D721Med (cell line): ENCODE results near the gene LRRD1.
"Not testable (repeated sequence)": the region's sequence is repeated elsewhere in the genome, so short reads cannot be mapped to it uniquely, and the experiment has no call there.

Source experiments
- DNase-seq: peaks from one replicate; pipeline ENCODE4 v3.0.0; 2011; ENCODE audit warnings: low spot score; ENCODE audit not compliant: insufficient read length
- FAIRE-seq: peaks from 2 replicates; lab custom pipeline; 2011; peaks lifted over from hg19 to GRCh38; lab: Jason Lieb, UNC
- TF ChIP-seq, protein P1 (sequence below): IDR thresholded peaks from 2 replicates; pipeline ENCODE4 v1.5.1; 2012; ENCODE audit warnings: mild to moderate bottlenecking, control low read depth; ENCODE audit not compliant: insufficient read depth; ENCODE audit errors: missing control alignments

LRRD1 gene

DNA sequence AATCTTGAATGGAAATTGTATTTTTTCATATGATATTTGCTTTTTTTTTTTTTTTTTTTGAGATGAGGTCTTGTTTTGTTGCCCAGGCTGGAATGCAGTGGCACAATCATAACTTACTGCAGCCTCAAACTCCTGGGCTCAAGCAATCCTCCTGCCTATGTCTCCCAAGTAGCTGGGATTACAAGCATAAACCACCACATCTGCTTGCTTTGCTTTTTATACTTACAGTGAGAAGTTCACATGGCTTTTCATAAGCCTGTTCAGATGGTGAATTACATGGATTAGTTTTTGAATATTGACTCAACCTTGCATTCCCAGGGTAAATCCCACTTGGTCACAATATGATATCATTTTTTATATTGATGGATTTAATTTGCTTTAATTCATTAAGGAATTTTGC lies 22.0 kb downstream of the LRRD1 start:
- FAIRE-seq: peak; percentile 95
- DNase-seq: no peak
- TF ChIP-seq, protein P1, sequence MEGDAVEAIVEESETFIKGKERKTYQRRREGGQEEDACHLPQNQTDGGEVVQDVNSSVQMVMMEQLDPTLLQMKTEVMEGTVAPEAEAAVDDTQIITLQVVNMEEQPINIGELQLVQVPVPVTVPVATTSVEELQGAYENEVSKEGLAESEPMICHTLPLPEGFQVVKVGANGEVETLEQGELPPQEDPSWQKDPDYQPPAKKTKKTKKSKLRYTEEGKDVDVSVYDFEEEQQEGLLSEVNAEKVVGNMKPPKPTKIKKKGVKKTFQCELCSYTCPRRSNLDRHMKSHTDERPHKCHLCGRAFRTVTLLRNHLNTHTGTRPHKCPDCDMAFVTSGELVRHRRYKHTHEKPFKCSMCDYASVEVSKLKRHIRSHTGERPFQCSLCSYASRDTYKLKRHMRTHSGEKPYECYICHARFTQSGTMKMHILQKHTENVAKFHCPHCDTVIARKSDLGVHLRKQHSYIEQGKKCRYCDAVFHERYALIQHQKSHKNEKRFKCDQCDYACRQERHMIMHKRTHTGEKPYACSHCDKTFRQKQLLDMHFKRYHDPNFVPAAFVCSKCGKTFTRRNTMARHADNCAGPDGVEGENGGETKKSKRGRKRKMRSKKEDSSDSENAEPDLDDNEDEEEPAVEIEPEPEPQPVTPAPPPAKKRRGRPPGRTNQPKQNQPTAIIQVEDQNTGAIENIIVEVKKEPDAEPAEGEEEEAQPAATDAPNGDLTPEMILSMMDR: no peak

DNA sequence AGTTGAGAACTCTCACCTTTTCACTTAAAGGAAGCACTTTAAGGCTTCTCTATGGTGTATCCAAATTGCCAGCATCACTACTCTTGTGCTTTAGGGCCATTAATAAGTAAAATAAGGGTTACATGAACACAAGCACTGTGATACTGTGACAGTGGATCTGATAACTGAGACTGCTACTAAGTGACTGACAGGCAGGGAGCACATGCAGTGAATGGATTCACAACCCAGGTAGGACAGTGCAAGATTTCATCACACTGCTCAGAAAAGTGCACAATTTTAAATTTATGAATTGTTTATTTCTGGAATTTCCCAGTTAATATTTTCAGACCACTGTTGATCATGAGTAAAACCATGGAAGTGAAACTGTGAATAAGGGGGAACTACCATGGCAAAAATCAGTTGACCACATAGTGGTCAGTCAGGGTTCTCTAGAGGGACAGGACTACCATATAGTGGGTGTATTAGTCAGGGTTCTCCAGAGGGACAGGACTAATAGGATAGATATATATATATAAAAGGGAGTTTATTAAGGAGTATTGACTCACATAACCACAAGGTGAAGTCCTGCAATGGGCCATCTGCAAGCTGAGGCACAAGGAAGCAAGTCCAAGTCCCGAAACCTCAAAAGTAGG lies 23.7 kb downstream of the LRRD1 start:
- FAIRE-seq (no peak), DNase-seq (no peak)
- TF ChIP-seq, protein P1: no peak

- peak; percentile 53 for FAIRE-seq
- TF ChIP-seq, protein P1: no peak
- no peak for DNase-seq
These were observed 28.4 kb downstream of the LRRD1 start for GRCh38 chr7:92150450-92151017.

DNA sequence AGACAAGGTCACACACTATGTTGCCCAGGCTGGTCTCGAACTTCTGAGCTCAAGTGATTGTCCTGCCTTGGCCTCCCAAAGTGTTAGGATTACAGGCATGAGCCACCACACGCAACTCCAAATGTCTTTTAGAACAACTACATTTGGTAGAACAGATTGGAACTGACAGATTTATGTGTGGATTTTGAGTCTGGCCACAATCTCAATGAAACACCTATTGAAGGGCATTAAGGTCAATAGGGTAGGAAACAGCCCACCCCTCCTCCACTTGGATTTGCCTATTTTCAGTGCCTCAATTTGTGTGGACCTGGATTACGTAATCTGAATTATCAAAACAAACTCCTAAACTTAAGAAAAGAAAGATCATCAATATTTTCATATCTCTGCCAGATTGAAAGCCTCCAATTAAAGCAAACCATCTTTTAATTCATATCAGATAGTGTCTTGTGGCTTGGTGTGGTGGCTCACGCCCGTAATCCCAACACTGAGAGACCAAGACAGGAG lies 29.2 kb downstream of the LRRD1 start:
- DNase-seq (no peak), FAIRE-seq (no peak)
- TF ChIP-seq, protein P1: no peak

GRCh38 chr7:92143192-92143880 lies 35.6 kb downstream of the LRRD1 start:
- FAIRE-seq, DNase-seq: not testable (repeated sequence)

DNA sequence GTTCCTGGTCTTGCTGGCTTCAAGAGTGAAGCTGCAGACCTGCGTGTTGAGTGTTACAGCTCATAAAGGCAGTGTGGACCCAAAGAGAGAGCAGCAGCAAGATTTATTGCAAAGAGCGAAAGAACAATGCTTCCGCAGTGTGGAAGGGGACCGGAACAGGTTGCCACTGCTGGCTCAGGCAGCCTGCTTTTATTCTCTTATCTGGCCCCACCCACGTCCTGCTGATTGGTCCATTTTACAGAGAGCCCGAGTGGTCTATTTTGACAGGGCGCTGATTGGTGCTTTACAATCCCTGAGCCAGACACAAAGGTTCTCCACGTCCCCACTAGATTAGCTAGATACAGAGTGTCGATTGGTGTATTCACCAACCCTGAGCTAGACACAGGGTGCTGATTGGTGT lies 36.2 kb downstream of the LRRD1 start:
- DNase-seq, FAIRE-seq: not testable (repeated sequence)

GRCh38 chr7:92141161-92141560 lies 37.8 kb downstream of the LRRD1 start:
- TF ChIP-seq, protein P1: no peak
- FAIRE-seq (no peak), DNase-seq (no peak)

- TF ChIP-seq, protein P1: no peak
- FAIRE-seq (no peak), DNase-seq (no peak)
These were observed 41.4 kb downstream of the LRRD1 start for GRCh38 chr7:92137557-92137956.
